GM12865 (cell line): Measurements from ENCODE around the gene LY6G5C.

ENCODE experiments used
- DNase-seq: peaks from one replicate; pipeline ENCODE4 v3.0.0; 2010; ENCODE audit warnings: low read depth
- H3K4me3 ChIP-seq: 2 replicates; pipeline ENCODE4 v1.5.1; 2011; ENCODE audit warnings: mild to moderate bottlenecking, low read depth, low read length, control low read depth
- TF ChIP-seq, protein P1 (sequence below): IDR thresholded peaks from 2 replicates; pipeline ENCODE4 v1.5.1; 2011; ENCODE audit warnings: low read length, control low read depth, low read depth, inconsistent platforms; ENCODE audit not compliant: insufficient read depth; ENCODE audit errors: missing control alignments

Gene LY6G5C

GRCh38 chr6:31720196-31720770 lies 39.4 kb upstream of the LY6G5C start:
- TF ChIP-seq, protein P1, sequence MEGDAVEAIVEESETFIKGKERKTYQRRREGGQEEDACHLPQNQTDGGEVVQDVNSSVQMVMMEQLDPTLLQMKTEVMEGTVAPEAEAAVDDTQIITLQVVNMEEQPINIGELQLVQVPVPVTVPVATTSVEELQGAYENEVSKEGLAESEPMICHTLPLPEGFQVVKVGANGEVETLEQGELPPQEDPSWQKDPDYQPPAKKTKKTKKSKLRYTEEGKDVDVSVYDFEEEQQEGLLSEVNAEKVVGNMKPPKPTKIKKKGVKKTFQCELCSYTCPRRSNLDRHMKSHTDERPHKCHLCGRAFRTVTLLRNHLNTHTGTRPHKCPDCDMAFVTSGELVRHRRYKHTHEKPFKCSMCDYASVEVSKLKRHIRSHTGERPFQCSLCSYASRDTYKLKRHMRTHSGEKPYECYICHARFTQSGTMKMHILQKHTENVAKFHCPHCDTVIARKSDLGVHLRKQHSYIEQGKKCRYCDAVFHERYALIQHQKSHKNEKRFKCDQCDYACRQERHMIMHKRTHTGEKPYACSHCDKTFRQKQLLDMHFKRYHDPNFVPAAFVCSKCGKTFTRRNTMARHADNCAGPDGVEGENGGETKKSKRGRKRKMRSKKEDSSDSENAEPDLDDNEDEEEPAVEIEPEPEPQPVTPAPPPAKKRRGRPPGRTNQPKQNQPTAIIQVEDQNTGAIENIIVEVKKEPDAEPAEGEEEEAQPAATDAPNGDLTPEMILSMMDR, result no peak
- DNase-seq, result no peak
- no peak overlapping the region for H3K4me3 ChIP-seq

GRCh38 chr6:31719001-31719400 lies 38.1 kb upstream of the LY6G5C start:
- DNase-seq, result no peak
- no peak overlapping the region for H3K4me3 ChIP-seq
- TF ChIP-seq, protein P1, result no peak

GRCh38 chr6:31718265-31718664 lies 37.4 kb upstream of the LY6G5C start:
- TF ChIP-seq, protein P1, result no peak
- no peak overlapping the region for H3K4me3 ChIP-seq
- DNase-seq, result no peak

- DNase-seq, result no peak
- TF ChIP-seq, protein P1, result no peak
- no peak overlapping the region for H3K4me3 ChIP-seq
These were observed 36.8 kb upstream of the LY6G5C start for GRCh38 chr6:31717499-31718222.

DNA sequence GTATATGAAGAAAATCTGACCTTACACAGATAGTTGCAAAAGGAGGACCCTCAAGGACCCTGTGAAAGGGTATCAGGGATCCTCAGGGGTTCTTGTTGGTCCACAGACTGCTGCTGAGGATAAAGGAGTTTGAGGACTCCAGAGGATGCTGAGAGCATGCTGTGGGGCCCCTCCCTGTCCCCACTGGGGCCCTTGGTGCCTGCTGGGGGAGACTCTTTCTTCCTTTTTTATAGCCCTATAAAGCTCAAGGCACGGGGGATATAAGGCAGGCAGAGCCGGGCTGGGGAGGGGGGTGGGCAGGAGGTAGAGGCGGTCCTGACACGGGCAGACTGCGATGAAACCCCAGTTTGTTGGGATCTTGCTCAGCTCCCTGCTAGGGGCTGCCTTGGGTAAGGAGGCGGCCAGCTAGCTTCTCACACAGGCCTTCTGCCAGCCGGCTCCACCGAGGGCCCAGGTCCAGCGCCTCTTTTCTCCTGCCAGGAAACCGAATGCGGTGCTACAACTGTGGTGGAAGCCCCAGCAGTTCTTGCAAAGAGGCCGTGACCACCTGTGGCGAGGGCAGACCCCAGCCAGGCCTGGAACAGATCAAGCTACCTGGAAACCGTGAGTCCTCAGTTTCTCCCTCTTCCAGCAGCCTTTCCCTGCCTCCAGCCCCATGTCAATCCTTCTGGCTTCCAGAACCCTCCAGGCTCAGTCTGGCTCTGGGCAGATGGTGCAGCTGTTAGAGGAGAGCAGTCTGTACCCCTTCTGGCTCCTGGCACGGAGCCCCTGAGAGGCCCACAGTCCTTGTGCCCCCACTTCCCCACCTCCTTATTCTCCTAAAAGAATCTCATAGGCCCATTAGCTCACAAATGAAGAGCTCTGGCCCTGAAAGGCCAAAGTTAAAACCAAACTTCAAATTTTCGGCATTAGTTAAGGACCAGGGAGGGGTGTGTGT lies 34.4 kb upstream of the LY6G5C start, which contains the start of gene LY6G6D:
TSS of gene LY6G6D (plus strand) at position 327 of the 937 bp plus-strand sequence. CDS start at position 335, 8 bp downstream.
- DNase-seq, result no peak
- TF ChIP-seq, protein P1, result no peak
- H3K4me3 ChIP-seq, result no peak within 1 kb of the TSS

DNA sequence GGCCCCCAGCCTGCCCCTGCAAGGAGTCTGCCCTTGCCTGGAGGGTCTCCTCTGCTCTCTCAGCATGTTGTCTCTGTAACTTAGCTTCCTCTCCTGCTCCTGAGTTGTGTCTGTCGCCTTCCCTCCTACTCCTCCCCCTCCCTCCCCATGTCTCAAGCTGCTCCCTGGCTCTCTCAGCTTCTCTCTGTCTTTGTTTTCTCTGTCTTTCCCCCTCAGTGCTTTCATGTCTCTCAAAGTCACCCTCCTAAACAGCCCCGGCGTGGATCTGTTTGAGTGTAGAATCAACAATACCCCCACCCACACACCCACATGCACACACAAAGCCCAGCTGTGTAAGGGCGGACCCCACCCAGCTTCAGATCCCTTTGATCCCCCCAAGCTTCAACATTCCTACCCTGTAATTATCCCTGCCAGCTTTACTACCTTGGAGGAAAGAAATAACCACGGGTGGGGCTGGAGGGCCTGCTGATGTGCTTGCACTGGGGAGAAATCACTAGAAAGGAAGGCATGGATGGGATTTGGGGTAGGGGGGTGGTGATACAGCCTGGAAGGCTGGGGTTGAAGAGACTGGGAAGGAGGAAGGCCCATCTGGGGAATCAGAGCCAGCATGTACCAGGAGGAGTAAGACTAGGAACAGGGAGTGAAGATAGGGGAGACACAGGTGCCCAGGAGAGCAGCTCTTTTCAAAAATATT lies 33.3 kb upstream of the LY6G5C start:
- TF ChIP-seq, protein P1, result no peak
- H3K4me3 ChIP-seq, result no peak overlapping the region
- no peak for DNase-seq
